Heart left ventricle (tissue), 16 donors: Measurements from ENCODE around the gene ABTB2. TPM values are rescaled to one million over a fixed set of nuclear protein-coding genes. Genes with fewer than 3 reads are reported as not detected.
A peak's percentile ranks its signal among the peaks of the same experiment; 100 is the strongest.

ENCODE experiments used
- ATAC-seq, 4 donors: fragments of 200-7000 bp; cut with Tn5 transposase; one replicate each; pipeline ENCODE4 v1.9.1; 2020 to 2022; ENCODE audit warnings: moderate library complexity in 4 of 4, mild to moderate bottlenecking in 3 of 4, moderate number of reproducible peaks in 1 of 4
- DNase-seq, 5 donors: peaks; one replicate each; pipeline ENCODE4 v3.0.0-alpha.2; 2020
- H3K27ac ChIP-seq, 12 donors: fragments of 200-600 bp; sonication (generic) in 4 of 12; one replicate each; pipeline versions ENCODE4 v1.5.0 to v1.8.0; 2016 to 2022; ENCODE audit warnings: mild to moderate bottlenecking in 2 of 12
- H3K27me3 ChIP-seq, 9 donors: fragments of 200-600 bp; sonication (generic) in 2 of 9; one replicate each; pipeline versions ENCODE4 v1.5.1 to v1.8.0; 2016 to 2022; ENCODE audit warnings: mild to moderate bottlenecking in 3 of 9
- H3K36me3 ChIP-seq, 9 donors: fragments of 200-600 bp; sonication (generic) in 2 of 9; one replicate each; pipeline versions ENCODE4 v1.5.0 to v1.8.0; 2018 to 2022; ENCODE audit warnings: mild to moderate bottlenecking in 2 of 9
- H3K4me1 ChIP-seq, 12 donors: fragments of 200-600 bp; sonication (generic) in 4 of 12; one replicate each; pipeline versions ENCODE4 v1.5.0 to v1.8.0; 2016 to 2022; ENCODE audit warnings: mild to moderate bottlenecking in 3 of 12
- H3K4me3 ChIP-seq, 12 donors: fragments of 200-600 bp; sonication (generic) in 4 of 12; one replicate each; pipeline versions ENCODE4 v1.5.0 to v1.8.0; 2017 to 2022; ENCODE audit warnings: mild to moderate bottlenecking in 9 of 12, moderate library complexity in 4 of 12
- H3K9me3 ChIP-seq, 12 donors: fragments of 200-600 bp; sonication (generic) in 4 of 12; one replicate each; pipeline versions ENCODE4 v1.5.0 to v1.8.0; 2016 to 2022; ENCODE audit warnings: mild to moderate bottlenecking in 1 of 12
- CTCF ChIP-seq, 12 donors: fragments of 200-600 bp; sonication (generic) in 4 of 12; IDR thresholded peaks; one replicate each; pipeline versions ENCODE4 v1.5.0 to v1.8.0; 2018 to 2022; ENCODE audit warnings: antibody characterized with exemption in 12 of 12, mild to moderate bottlenecking in 5 of 12
- POLR2A ChIP-seq, 2 donors: fragments of 450-650 bp; IDR thresholded peaks; one replicate each; pipeline ENCODE4 v1.6.1; 2017; ENCODE audit warnings: antibody characterized with exemption in 2 of 2, mild to moderate bottlenecking in 2 of 2, moderate library complexity in 2 of 2
- whole genome bisulfite sequencing, 4 donors: extraction: QIAGEN DNeasy Blood & Tissue Kit in 2 of 4; methylation state at CpG; one replicate each; pipeline versions ENCODE4 v1.1.5 to v1.1.7; 2013 to 2018; 5-methylcytosine and 5-hydroxymethylcytosine counted together
- intact Hi-C, 10 donors: fragments of 100-400 bp; cut with DNase I; formaldehyde crosslinking; loops; one replicate each; pipeline versions ENCODE4 v1.11.1 to v1.14.2; 2022
- polyA plus RNA-seq, 2 donors: library from polyadenylated mRNA; stranded (reverse); fragments of 200-250 nt; gene quantifications; one replicate each; pipeline ENCODE4 v1.2.3, GENCODE V29; 2013
- total RNA-seq, 9 donors: library from RNA; depleted of rRNA in 2 of 9; stranded (reverse); fragments of >200 nt in 2 of 9; fragmentation: NEBNext Ultra II Directional in 3 of 9; extraction: Animal tissue kit (Norgen Biotek cat#: 25700) in 3 of 9; gene quantifications; one replicate each; pipeline versions ENCODE4 v1.1.0 to v1.2.4, GENCODE V29; 2016 to 2023
- donor health status: ischemic (EF 13 %, LVEDD 7.1; RV severe dilation, severe dysfunction).
- donor health status: healthy with polysubstance abuse.
- donor health status: DM: no; HTN: yes; CAD: no.
- donor health status: DM: no; HTN: no; CAD: no.
- donor health status: ischemic (EF 25% LVEDD 6.9; RV normal size, moderate dysfunction).
- donor health status: ischemic (EF 25% LVEDD 5.7; RV mildly dilated, moderate dysfunction).
- donor health status: healthy.
- donor health status: DM: yes; HTN: yes; CAD: no.
- donor health status: ischemic (EF 35%, LVEDD 5.7; RV mildly dilated, moderate dysfunction).
- donor health status: nonischemic (EF 11% LVEDD 7.7; RV severe dilation, severe dysfunction).
- donor health status: DM: yes; HTN: yes; CAD: no.
- donor health status: PGD.
- donor health status: ischemic (EF 29% LVEDD 5.4; RV normal size, mild dysfunction).
- donor health status: nonischemic (EF 23%, LVEDD 6.1; RV moderate dilation, normal function).

The ABTB2 gene
- total and polyA plus RNA-seq, 11 donors, result 3.3 to 27.1 (median 12.5) TPM

- Histone ChIP-seq H3K27ac (no peak overlapping the region), H3K9me3 (no peaks in the 10 kb centered on the region), H3K4me1 (peaks cover 0 to 24% (median 4%) of the 10 kb centered on the region in 12 donors), H3K27me3 (no peaks in the 10 kb centered on the region), H3K4me3 (no peak overlapping the region), H3K36me3 (no peaks in the 10 kb centered on the region)
- TF ChIP-seq POLR2A (IDR thresholded peaks at IDR 0.05) (no peak), CTCF (IDR thresholded peaks at IDR 0.05) (no peak)
- intact Hi-C loops, result no loop called here
- 44 to 65% (median 53%) methylated on average over 7 of the region's 7 CpGs for WGBS, 4 donors
- ATAC-seq (no peak), DNase-seq (no peak)
These were observed 69.3 kb downstream of the ABTB2 start for GRCh38 chr11:34288492-34288891.

- intact Hi-C loops, result no loop called here
- TF ChIP-seq POLR2A (IDR thresholded peaks at IDR 0.05) (no peak), CTCF (IDR thresholded peaks at IDR 0.05) (no peak)
- H3K36me3 ChIP-seq, result no peaks in the 10 kb centered on the region
- DNase-seq, result no peak
- peaks cover 0 to 20% (median 4%) of the 10 kb centered on the region in 12 donors for H3K4me1 ChIP-seq
- H3K4me3 ChIP-seq, result no peak overlapping the region
- no peak overlapping the region for H3K27ac ChIP-seq
- no peaks in the 10 kb centered on the region for H3K27me3 ChIP-seq
- WGBS, 4 donors, result 78 to 84% (median 82%) methylated on average over 17 of the region's 17 CpGs
- no peaks in the 10 kb centered on the region for H3K9me3 ChIP-seq
- ATAC-seq, result no peak
These were observed 72.9 kb downstream of the ABTB2 start for GRCh38 chr11:34284811-34285481.

GRCh38 chr11:34284156-34284555 lies 73.7 kb downstream of the ABTB2 start:
- WGBS, 4 donors, result 65 to 79% (median 72%) methylated on average over 3 of the region's 3 CpGs
- TF ChIP-seq POLR2A (IDR thresholded peaks at IDR 0.05), result no peak
- no peak for TF ChIP-seq CTCF (IDR thresholded peaks at IDR 0.05)
- Histone ChIP-seq H3K4me3 (no peak overlapping the region), H3K9me3 (no peaks in the 10 kb centered on the region), H3K27me3 (no peaks in the 10 kb centered on the region), H3K36me3 (no peaks in the 10 kb centered on the region), H3K27ac (no peak overlapping the region), H3K4me1 (peaks cover 0 to 14% (median 3%) of the 10 kb centered on the region in 12 donors)
- ATAC-seq (no peak), DNase-seq (no peak)
- intact Hi-C loops, result no loop called here

GRCh38 chr11:34280945-34281872 lies 76.6 kb downstream of the ABTB2 start:
- intact Hi-C loops, result no loop called here
- ATAC-seq, result peak in 2 of 4 donors; percentile 67 to 69
- TF ChIP-seq POLR2A (IDR thresholded peaks at IDR 0.05) (no peak), CTCF (IDR thresholded peaks at IDR 0.05) (no peak)
- peak overlapping the region in 1 of 12 donors; percentile 10 for H3K27ac ChIP-seq
- no peaks in the 10 kb centered on the region for H3K27me3 ChIP-seq
- no peaks in the 10 kb centered on the region for H3K36me3 ChIP-seq
- no peaks in the 10 kb centered on the region for H3K9me3 ChIP-seq
- peak in 2 of 5 donors; percentile 39 to 45 for DNase-seq
- 81 to 89% (median 86%) methylated on average over 8 of the region's 8 CpGs for WGBS, 4 donors
- no peak overlapping the region for H3K4me3 ChIP-seq
- H3K4me1 ChIP-seq, result peaks cover 0 to 21% (median 4%) of the 10 kb centered on the region in 12 donors
